ENCODE results near the gene MCM3AP.

Gene MCM3AP

GRCh38 chr21:46208761-46209721 lies 76.4 kb downstream of the MCM3AP start:
- H3K36me3 ChIP-seq (replicated peaks; ENCODE audit: insufficient read depth, low read length), result peaks cover 9% of the 10 kb centered on the region
- no peak overlapping the region for H3K4me3 ChIP-seq (ENCODE audit: low read length)
- H3K9ac ChIP-seq (ENCODE audit: low read length), result no peak overlapping the region
- H3K4me2 ChIP-seq (ENCODE audit: low read depth, low read length), result no peak overlapping the region
- no peaks in the 10 kb centered on the region for H3K4me1 ChIP-seq (ENCODE audit: low read length)
- no peaks in the 10 kb centered on the region for H3K27me3 ChIP-seq (replicated peaks; ENCODE audit: insufficient read depth, low read length)
- TF ChIP-seq EZH2 (optimal IDR thresholded peaks at IDR 0.05; ENCODE audit: low read depth, low read length) (no peak), EZH2phosphoT487 (IDR thresholded peaks at IDR 0.05; ENCODE audit: low read length) (no peak), CTCF (IDR thresholded peaks at IDR 0.05; ENCODE audit: low read length) (no peak)
- no peaks in the 10 kb centered on the region for H3K79me2 ChIP-seq (ENCODE audit: low read length)
- H2AFZ ChIP-seq (ENCODE audit: low read length), result no peak overlapping the region
- no peaks in the 10 kb centered on the region for H3K9me3 ChIP-seq (replicated peaks; ENCODE audit: insufficient read depth, low read length)
- H3K9me2 ChIP-seq (replicated peaks; ENCODE audit: insufficient read depth, low read length), result no peaks in the 10 kb centered on the region
- no peak overlapping the region for H3K27ac ChIP-seq (ENCODE audit: low read length)
- no peaks in the 10 kb centered on the region for H3F3A ChIP-seq (ENCODE audit: insufficient read depth, low read length)
- no peaks in the 10 kb centered on the region for H4K20me1 ChIP-seq (ENCODE audit: insufficient read depth, low read length)
- no peak for DNase-seq

GRCh38 chr21:46207920-46208591 lies 77.4 kb downstream of the MCM3AP start:
- Histone ChIP-seq H3K27ac (ENCODE audit: low read length) (no peak overlapping the region), H3K27me3 (replicated peaks; ENCODE audit: insufficient read depth, low read length) (no peaks in the 10 kb centered on the region), H3K9me2 (replicated peaks; ENCODE audit: insufficient read depth, low read length) (no peaks in the 10 kb centered on the region), H3K4me2 (ENCODE audit: low read depth, low read length) (no peak overlapping the region), H3K4me3 (ENCODE audit: low read length) (no peak overlapping the region), H2AFZ (ENCODE audit: low read length) (no peak overlapping the region), H3K79me2 (ENCODE audit: low read length) (no peaks in the 10 kb centered on the region), H3F3A (ENCODE audit: insufficient read depth, low read length) (no peaks in the 10 kb centered on the region), H3K9me3 (replicated peaks; ENCODE audit: insufficient read depth, low read length) (no peaks in the 10 kb centered on the region), H3K36me3 (replicated peaks; ENCODE audit: insufficient read depth, low read length) (peaks cover 12% of the 10 kb centered on the region), H4K20me1 (ENCODE audit: insufficient read depth, low read length) (no peaks in the 10 kb centered on the region), H3K9ac (ENCODE audit: low read length) (no peak overlapping the region), H3K4me1 (ENCODE audit: low read length) (no peaks in the 10 kb centered on the region)
- TF ChIP-seq EZH2 (optimal IDR thresholded peaks at IDR 0.05; ENCODE audit: low read depth, low read length) (no peak), CTCF (IDR thresholded peaks at IDR 0.05; ENCODE audit: low read length) (no peak), EZH2phosphoT487 (IDR thresholded peaks at IDR 0.05; ENCODE audit: low read length) (no peak)
- DNase-seq, result no peak

GRCh38 chr21:46207006-46207919 lies 78.1 kb downstream of the MCM3AP start:
- no peaks in the 10 kb centered on the region for H3K9me2 ChIP-seq (replicated peaks; ENCODE audit: insufficient read depth, low read length)
- no peaks in the 10 kb centered on the region for H3K4me1 ChIP-seq (ENCODE audit: low read length)
- no peaks in the 10 kb centered on the region for H3K79me2 ChIP-seq (ENCODE audit: low read length)
- no peaks in the 10 kb centered on the region for H3K9me3 ChIP-seq (replicated peaks; ENCODE audit: insufficient read depth, low read length)
- no peaks in the 10 kb centered on the region for H4K20me1 ChIP-seq (ENCODE audit: insufficient read depth, low read length)
- no peak overlapping the region for H3K9ac ChIP-seq (ENCODE audit: low read length)
- H2AFZ ChIP-seq (ENCODE audit: low read length), result no peak overlapping the region
- no peak for DNase-seq
- H3K4me3 ChIP-seq (ENCODE audit: low read length), result no peak overlapping the region
- no peaks in the 10 kb centered on the region for H3K27me3 ChIP-seq (replicated peaks; ENCODE audit: insufficient read depth, low read length)
- peaks cover 12% of the 10 kb centered on the region for H3K36me3 ChIP-seq (replicated peaks; ENCODE audit: insufficient read depth, low read length)
- no peak overlapping the region for H3K4me2 ChIP-seq (ENCODE audit: low read depth, low read length)
- no peak for TF ChIP-seq CTCF (IDR thresholded peaks at IDR 0.05; ENCODE audit: low read length)
- TF ChIP-seq EZH2 (optimal IDR thresholded peaks at IDR 0.05; ENCODE audit: low read depth, low read length), result no peak
- TF ChIP-seq EZH2phosphoT487 (IDR thresholded peaks at IDR 0.05; ENCODE audit: low read length), result no peak
- no peaks in the 10 kb centered on the region for H3F3A ChIP-seq (ENCODE audit: insufficient read depth, low read length)
- no peak overlapping the region for H3K27ac ChIP-seq (ENCODE audit: low read length)
